Omental fat pad (tissue), 4 donors: ENCODE results near the gene NAGS. TPM values are rescaled to one million over a fixed set of nuclear protein-coding genes. Genes with fewer than 3 reads are reported as not detected.
"Not testable (repeated sequence)": the region's sequence is repeated elsewhere in the genome, so short reads cannot be mapped to it uniquely, and the experiment has no call there.

ENCODE experiments used
- ATAC-seq: fragments of 150-250 bp; one replicate; pipeline ENCODE4 v1.9.1; 2016; ENCODE audit warnings: mild to moderate bottlenecking, moderate library complexity; ENCODE audit not compliant: low FRiP score
- DNase-seq: peaks from one replicate; pipeline ENCODE4 v3.0.0-alpha.2; 2019; ENCODE audit warnings: low spot score
- CTCF ChIP-seq, 3 donors: fragments of 450-650 bp; IDR thresholded peaks; one replicate each; pipeline ENCODE4 v1.5.1; 2016 to 2017; ENCODE audit warnings: antibody characterized with exemption in 3 of 3, mild to moderate bottlenecking in 3 of 3, moderate library complexity in 2 of 3
- total RNA-seq, 4 donors: library from RNA; depleted of rRNA; stranded (reverse); fragments of >200 nt; gene quantifications; one replicate each; pipeline ENCODE4 v1.1.0, GENCODE V29; 2016

NAGS gene
- total RNA-seq, 4 donors from 2014 or later: 0.37 to 1.6 (median 0.77) TPM

GRCh38 chr17:44037471-44037870, 33.0 kb downstream of the NAGS start:
- no peak for DNase-seq
- ATAC-seq: no peak
- no peak for TF ChIP-seq CTCF (IDR thresholded peaks at IDR 0.05)

GRCh38 chr17:44038604-44039011, 34.2 kb downstream of the NAGS start:
- ATAC-seq (no peak), DNase-seq (no peak)
- TF ChIP-seq CTCF (IDR thresholded peaks at IDR 0.05): no peak

- no peak for DNase-seq
- no peak for TF ChIP-seq CTCF (IDR thresholded peaks at IDR 0.05)
- ATAC-seq: peak; percentile 84
Measured at GRCh38 chr17:44039829-44040635, 35.6 kb downstream of the NAGS start.

- TF ChIP-seq CTCF (IDR thresholded peaks at IDR 0.05): no peak
- ATAC-seq (peak; percentile 25), DNase-seq (no peak)
Measured at GRCh38 chr17:44043272-44043696, 38.9 kb downstream of the NAGS start.

- DNase-seq (no peak), ATAC-seq (no peak)
- TF ChIP-seq CTCF (IDR thresholded peaks at IDR 0.05): no peak
Measured at GRCh38 chr17:44044071-44044470, 39.6 kb downstream of the NAGS start.

- no peak for TF ChIP-seq CTCF (IDR thresholded peaks at IDR 0.05)
- no peak for DNase-seq
- ATAC-seq: no peak
Measured at GRCh38 chr17:44045486-44045885, 41.1 kb downstream of the NAGS start.

GRCh38 chr17:44046893-44047292, 42.5 kb downstream of the NAGS start:
- DNase-seq, ATAC-seq: not testable (repeated sequence)
